ENCODE measurements around the gene RAB12.

GRCh38 chr18:8627540-8627939 is 18.3 kb downstream of the RAB12 start:
- TF ChIP-seq, protein P1, sequence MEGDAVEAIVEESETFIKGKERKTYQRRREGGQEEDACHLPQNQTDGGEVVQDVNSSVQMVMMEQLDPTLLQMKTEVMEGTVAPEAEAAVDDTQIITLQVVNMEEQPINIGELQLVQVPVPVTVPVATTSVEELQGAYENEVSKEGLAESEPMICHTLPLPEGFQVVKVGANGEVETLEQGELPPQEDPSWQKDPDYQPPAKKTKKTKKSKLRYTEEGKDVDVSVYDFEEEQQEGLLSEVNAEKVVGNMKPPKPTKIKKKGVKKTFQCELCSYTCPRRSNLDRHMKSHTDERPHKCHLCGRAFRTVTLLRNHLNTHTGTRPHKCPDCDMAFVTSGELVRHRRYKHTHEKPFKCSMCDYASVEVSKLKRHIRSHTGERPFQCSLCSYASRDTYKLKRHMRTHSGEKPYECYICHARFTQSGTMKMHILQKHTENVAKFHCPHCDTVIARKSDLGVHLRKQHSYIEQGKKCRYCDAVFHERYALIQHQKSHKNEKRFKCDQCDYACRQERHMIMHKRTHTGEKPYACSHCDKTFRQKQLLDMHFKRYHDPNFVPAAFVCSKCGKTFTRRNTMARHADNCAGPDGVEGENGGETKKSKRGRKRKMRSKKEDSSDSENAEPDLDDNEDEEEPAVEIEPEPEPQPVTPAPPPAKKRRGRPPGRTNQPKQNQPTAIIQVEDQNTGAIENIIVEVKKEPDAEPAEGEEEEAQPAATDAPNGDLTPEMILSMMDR (IDR thresholded peaks at IDR 0.05; ENCODE audit: low read depth, low read length, poor library complexity, severe bottlenecking) = no peak
- no peak for TF ChIP-seq EZH2phosphoT487 (IDR thresholded peaks at IDR 0.05; ENCODE audit: borderline replicate concordance, low read length)

Measured in DOHH2 (cell line).